Subcutaneous abdominal adipose tissue (tissue), 5 donors: ENCODE data around the gene TXK.

Source experiments
- H3K27ac ChIP-seq: one replicate; pipeline ENCODE4 v1.7.0; 2013; ENCODE audit warnings: low read depth, mild to moderate bottlenecking, inconsistent platforms, low read length, moderate library complexity
- H3K27me3 ChIP-seq, 5 donors: one replicate each; pipeline ENCODE4 v1.7.0; 2013; ENCODE audit warnings: low read length in 5 of 5, inconsistent platforms in 1 of 5; ENCODE audit not compliant: control insufficient read depth in 5 of 5, insufficient read depth in 4 of 5
- H3K36me3 ChIP-seq, 5 donors: one replicate each; pipeline ENCODE4 v1.7.0; 2013; ENCODE audit warnings: low read length in 5 of 5; ENCODE audit not compliant: control insufficient read depth in 5 of 5, insufficient read depth in 5 of 5
- H3K4me1 ChIP-seq, 5 donors: one replicate each; pipeline ENCODE4 v1.7.0; 2013; ENCODE audit warnings: low read length in 5 of 5, mild to moderate bottlenecking in 3 of 5, moderate library complexity in 1 of 5; ENCODE audit not compliant: control insufficient read depth in 5 of 5, insufficient read depth in 5 of 5
- H3K4me3 ChIP-seq, 5 donors: one replicate each; pipeline ENCODE4 v1.7.0; 2013; ENCODE audit warnings: low read length in 5 of 5, low read depth in 1 of 5
- H3K9ac ChIP-seq, 5 donors: one replicate each; pipeline ENCODE4 v1.7.0; 2013; ENCODE audit warnings: low read length in 5 of 5, mild to moderate bottlenecking in 4 of 5, moderate library complexity in 3 of 5
- H3K9me3 ChIP-seq, 5 donors: one replicate each; pipeline ENCODE4 v1.7.0; 2013; ENCODE audit warnings: low read length in 5 of 5; ENCODE audit not compliant: control insufficient read depth in 5 of 5
- donor health status: healthy.
- donor health status: healthy.
- donor health status: healthy.
- donor health status: healthy.
- donor health status: healthy.

Gene TXK

DNA sequence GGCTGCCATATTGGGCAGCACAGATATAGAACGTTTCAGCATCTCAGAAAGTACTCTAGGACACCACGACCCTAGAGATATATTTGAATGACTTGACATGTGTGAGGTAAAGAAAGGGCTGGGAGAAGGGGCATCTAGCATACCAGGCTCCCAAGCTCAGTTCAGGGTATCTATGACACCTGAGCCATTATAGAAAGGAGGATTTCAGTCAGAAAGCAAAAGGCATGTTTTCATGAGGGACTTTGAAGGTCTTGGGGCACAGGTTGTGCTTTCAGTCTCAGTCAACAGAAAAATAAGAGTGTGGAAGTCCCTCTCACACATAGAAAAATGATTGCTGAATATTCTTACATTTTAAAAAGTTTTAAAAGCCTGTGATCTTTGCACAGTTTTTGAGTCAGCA lies 65.9 kb downstream of the TXK start:
- Histone ChIP-seq H3K4me1 (no peaks in the 10 kb centered on the region), H3K9ac (no peak overlapping the region), H3K36me3 (no peaks in the 10 kb centered on the region), H3K27ac (no peak overlapping the region), H3K4me3 (no peak overlapping the region), H3K27me3 (no peaks in the 10 kb centered on the region), H3K9me3 (no peaks in the 10 kb centered on the region)

DNA sequence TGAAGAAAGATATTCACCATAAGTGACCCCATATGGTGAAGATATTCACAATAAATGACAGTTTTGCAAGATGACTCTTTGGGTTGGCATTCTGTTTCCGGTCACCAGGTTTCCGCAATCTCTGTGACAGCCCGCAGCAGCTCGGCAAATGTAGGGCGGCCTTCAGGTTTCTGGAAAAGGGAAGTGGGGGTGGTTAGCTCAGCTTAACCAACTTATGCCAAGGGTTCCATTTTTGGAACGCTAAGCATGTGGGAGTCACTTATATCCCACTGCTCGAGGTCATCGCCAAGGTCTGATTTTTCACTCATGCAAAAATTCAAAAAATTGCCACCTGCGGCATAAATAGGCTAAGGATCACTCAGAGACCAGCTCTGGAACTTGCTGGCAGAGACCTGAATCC lies 66.5 kb downstream of the TXK start:
- no peak overlapping the region for H3K27ac ChIP-seq
- no peaks in the 10 kb centered on the region for H3K9me3 ChIP-seq
- H3K27me3 ChIP-seq: no peaks in the 10 kb centered on the region
- H3K4me1 ChIP-seq: no peaks in the 10 kb centered on the region
- H3K36me3 ChIP-seq: no peaks in the 10 kb centered on the region
- H3K9ac ChIP-seq: no peak overlapping the region
- H3K4me3 ChIP-seq: no peak overlapping the region

DNA sequence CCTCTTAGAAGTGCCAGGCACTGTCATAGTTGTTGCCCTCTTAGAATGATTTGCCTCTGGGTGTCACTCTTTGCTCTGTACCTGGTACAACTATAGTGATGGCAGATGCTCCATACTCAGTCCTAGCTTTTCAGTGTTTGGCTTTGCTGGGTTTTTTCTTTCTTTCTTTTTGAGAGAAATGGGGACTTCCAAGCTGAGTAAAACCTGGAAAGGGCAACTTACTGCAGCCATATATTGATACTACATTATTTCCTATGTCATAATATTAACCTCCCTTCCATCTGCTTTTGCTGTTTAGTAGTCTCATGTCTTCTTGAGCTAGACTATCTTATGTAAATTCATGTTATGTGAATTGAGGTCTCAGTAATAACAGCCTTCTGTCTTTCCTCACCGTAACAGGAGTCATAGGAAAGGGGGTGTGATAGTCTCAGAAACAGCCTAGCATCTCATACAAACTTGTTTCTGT lies 68.4 kb downstream of the TXK start:
- no peaks in the 10 kb centered on the region for H3K27me3 ChIP-seq
- no peaks in the 10 kb centered on the region for H3K4me1 ChIP-seq
- H3K27ac ChIP-seq: no peak overlapping the region
- no peak overlapping the region for H3K9ac ChIP-seq
- no peak overlapping the region for H3K4me3 ChIP-seq
- H3K9me3 ChIP-seq: no peaks in the 10 kb centered on the region
- H3K36me3 ChIP-seq: no peaks in the 10 kb centered on the region

DNA sequence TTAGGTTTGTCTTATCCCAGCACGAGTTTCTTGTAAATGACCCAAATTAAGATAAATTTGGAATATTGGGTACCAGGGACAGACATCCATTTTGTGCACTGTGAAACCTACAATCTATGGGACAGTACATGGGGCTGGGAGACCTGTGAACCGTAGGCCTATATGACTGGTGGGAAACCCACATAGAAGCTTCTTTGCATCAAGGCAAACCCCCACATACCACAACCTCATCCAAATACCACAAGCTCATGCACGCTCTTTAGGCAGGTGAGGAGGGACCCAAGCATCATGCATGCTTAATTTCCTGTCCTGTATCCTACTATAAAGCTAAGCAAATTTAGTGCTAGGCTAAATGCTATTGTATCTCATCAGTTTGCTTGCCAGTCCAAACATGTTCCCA lies 69.7 kb downstream of the TXK start:
- H3K27ac ChIP-seq: no peak overlapping the region
- H3K9ac ChIP-seq: no peak overlapping the region
- no peaks in the 10 kb centered on the region for H3K9me3 ChIP-seq
- H3K36me3 ChIP-seq: no peaks in the 10 kb centered on the region
- H3K27me3 ChIP-seq: no peaks in the 10 kb centered on the region
- H3K4me3 ChIP-seq: no peak overlapping the region
- H3K4me1 ChIP-seq: no peaks in the 10 kb centered on the region

DNA sequence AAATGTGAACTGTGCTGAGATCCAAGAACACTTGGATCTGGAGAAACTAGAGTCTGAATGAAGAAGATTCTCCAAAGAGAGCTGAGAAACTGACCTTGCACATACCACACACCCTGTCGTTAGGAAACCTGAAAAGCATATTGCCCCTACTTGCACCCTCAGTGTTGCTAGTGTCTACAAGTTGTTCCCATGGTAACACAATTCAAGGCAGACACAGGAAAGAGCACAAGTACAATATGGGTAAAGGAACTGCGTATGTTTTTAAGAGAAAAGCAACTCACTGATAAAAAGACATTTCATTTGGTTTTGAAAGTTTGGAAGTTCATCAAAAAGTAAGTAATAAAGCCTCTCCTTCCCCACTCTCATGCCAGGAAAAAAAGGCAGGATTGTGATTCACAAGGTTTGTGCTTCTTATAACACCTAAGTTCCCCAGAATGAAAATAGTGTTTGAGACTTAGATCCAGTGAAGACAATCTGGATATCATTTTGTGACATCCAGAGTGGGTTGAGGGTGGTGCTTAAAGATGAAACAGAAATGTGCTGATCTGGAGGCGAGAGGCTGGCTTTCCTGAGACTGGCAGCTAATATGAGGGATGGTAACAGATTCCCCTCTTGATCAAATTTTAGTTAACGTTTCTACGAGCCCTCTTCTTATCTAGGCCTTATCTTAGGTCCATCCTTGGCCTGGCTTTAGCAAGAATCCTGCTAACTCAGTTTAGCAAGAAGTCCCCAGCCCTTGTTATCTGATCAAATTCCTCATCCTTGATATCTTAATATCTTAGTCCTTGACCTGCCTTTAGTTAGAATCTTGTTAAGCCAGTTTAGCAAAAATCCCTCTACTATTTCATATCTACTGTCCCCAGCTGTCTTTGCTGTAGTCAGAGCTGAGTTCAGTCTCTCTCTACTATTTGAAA lies 75.2 kb downstream of the TXK start:
- Histone ChIP-seq H3K27ac (no peak overlapping the region), H3K9me3 (peaks cover 0 to 4% (median 0%) of the 10 kb centered on the region in 5 donors), H3K4me1 (no peaks in the 10 kb centered on the region), H3K27me3 (no peaks in the 10 kb centered on the region), H3K36me3 (no peaks in the 10 kb centered on the region), H3K9ac (no peak overlapping the region), H3K4me3 (no peak overlapping the region)

DNA sequence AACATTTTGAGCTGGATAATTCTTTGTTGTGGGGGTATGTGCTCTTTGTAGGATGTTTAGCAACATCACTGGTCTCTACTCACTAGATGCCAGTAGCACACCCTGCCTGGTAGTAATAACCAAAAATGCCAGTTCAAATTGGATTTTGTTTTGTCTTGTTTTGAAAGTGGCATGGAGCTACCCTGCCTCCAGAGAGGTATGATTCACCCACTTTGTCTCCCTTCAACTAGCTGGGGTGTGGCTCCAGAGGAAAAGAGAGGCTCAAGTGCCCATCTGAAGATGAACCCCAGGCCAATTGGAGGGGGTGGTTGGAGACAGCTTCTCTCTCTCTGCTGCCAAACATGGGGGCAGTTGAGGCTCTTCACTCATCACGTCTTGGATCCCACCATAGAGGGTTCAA lies 83.0 kb downstream of the TXK start:
- peaks cover 0 to 3% (median 0%) of the 10 kb centered on the region in 5 donors for H3K27me3 ChIP-seq
- peaks cover 0 to 11% (median 7%) of the 10 kb centered on the region in 5 donors for H3K4me1 ChIP-seq
- H3K4me3 ChIP-seq: no peak overlapping the region
- H3K36me3 ChIP-seq: no peaks in the 10 kb centered on the region
- no peak overlapping the region for H3K9ac ChIP-seq
- H3K27ac ChIP-seq: no peak overlapping the region
- no peaks in the 10 kb centered on the region for H3K9me3 ChIP-seq

DNA sequence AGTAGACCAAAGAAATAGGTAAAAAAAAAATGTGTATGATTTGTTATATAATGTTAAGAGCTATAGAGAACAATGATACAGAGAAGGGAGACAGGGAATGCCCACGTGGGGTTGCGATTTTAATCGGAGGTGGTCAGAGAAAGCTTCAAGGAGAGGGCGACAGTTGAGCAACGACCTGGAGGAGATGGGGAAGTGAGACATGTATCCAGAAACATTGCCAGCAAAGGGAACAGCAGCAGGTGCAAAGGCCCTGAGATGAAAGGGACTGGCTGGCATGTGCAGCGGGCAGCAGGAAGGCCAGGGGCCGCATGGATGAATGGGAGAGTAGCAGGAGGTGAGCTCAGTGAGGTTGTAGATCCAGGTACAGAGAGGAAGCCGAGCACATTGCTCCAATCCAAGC lies 84.6 kb downstream of the TXK start:
- Histone ChIP-seq H3K9me3 (no peaks in the 10 kb centered on the region), H3K4me1 (peaks cover 0 to 11% (median 7%) of the 10 kb centered on the region in 5 donors), H3K27me3 (peaks cover 0 to 3% (median 0%) of the 10 kb centered on the region in 5 donors), H3K27ac (no peak overlapping the region), H3K36me3 (no peaks in the 10 kb centered on the region), H3K4me3 (no peak overlapping the region), H3K9ac (no peak overlapping the region)

DNA sequence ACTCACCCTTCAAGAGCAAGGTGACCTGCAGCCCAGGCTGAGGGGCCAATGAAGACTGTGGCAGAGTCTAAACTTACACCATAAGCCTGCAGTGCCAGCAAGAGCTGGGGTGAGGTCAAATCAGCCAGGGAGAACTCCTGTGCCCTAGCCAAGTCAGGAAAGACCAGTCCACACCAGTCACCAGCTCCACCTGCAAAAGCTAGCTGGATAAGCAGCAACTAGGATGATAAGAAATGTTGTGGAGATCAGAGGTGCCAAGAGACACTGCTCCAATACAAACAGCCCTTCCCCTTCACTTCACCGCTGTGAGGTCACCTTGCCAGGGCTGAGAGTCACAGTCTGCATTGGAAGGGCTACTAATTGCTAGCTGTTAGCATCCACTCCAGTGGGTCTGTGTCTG lies 86.2 kb downstream of the TXK start:
- no peak overlapping the region for H3K27ac ChIP-seq
- no peaks in the 10 kb centered on the region for H3K9me3 ChIP-seq
- H3K4me3 ChIP-seq: no peak overlapping the region
- peaks cover 0 to 3% (median 0%) of the 10 kb centered on the region in 5 donors for H3K27me3 ChIP-seq
- H3K36me3 ChIP-seq: no peaks in the 10 kb centered on the region
- no peak overlapping the region for H3K9ac ChIP-seq
- peaks cover 0 to 11% (median 7%) of the 10 kb centered on the region in 5 donors for H3K4me1 ChIP-seq

DNA sequence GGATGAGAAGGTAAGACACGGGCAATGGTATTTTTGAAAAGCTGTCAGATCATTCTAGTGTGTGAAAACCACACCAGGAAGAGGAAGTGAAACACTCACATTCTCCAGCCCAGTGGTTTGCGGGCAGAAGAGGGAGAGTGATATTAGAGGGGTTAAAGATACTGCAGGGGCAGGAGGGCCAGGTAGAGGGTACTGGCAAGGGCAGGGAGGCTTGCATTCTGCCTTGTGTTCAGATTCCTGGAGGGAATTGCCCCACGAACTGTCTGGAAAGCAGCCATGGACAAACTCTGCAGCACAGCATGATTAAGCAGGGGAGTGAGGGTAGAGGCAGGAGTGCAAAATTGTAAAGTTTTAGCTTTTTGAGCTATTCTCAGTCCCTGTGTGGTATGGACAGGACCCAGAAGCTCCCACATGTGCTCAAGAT lies 86.6 kb downstream of the TXK start:
- Histone ChIP-seq H3K9me3 (no peaks in the 10 kb centered on the region), H3K27ac (no peak overlapping the region), H3K36me3 (no peaks in the 10 kb centered on the region), H3K4me3 (no peak overlapping the region), H3K9ac (no peak overlapping the region), H3K4me1 (peaks cover 0 to 11% (median 7%) of the 10 kb centered on the region in 5 donors), H3K27me3 (peaks cover 0 to 3% (median 0%) of the 10 kb centered on the region in 5 donors)

DNA sequence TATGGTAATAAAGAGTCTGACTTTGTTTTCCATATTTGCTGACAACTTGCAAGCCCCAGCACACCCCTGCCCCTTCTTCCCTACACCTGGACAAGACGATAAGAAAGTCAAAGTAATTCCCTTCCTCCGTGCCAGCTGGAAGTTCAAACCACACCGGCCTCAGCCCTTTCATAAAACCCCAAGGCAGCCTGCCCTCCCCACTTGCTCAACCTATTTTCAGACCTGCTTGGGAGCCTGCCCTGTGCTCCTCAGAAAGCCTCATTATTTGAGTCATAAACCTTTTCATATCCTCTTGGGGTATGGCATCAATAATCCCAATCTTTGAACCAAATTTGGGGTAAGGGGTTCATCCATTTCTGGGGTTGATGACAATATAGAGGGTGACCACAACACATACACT lies 88.0 kb downstream of the TXK start:
- peaks cover 0 to 12% (median 10%) of the 10 kb centered on the region in 5 donors for H3K4me1 ChIP-seq
- no peak overlapping the region for H3K9ac ChIP-seq
- H3K4me3 ChIP-seq: no peak overlapping the region
- H3K27me3 ChIP-seq: peaks cover 0 to 3% (median 0%) of the 10 kb centered on the region in 5 donors
- no peak overlapping the region for H3K27ac ChIP-seq
- H3K36me3 ChIP-seq: no peaks in the 10 kb centered on the region
- no peaks in the 10 kb centered on the region for H3K9me3 ChIP-seq
